ENCODE measurements around the gene USH2A.

- TF ChIP-seq CTCF (IDR thresholded peaks at IDR 0.05) = no peak
- TF ChIP-seq POLR2A (IDR thresholded peaks at IDR 0.05) = no peak
These were observed 2.3 kb upstream of the USH2A start for GRCh38 chr1:216425577-216425976.

Data from testis (tissue), 2 donors.